HepG2 (cell line): ENCODE data around the gene GPR148. TPM values are rescaled to one million over a fixed set of nuclear protein-coding genes. Genes with fewer than 3 reads are reported as not detected.

Source experiments
- ATAC-seq: fragments of 200-7000 bp; cut with Tn5 transposase; 3 replicates; pipeline ENCODE4 v1.9.1; 2020; ENCODE audit warnings: mild to moderate bottlenecking, moderate library complexity
- BruUV-seq: library from RNA; stranded (reverse); fragments of 400-500 nt; replicated peaks from 2 replicates; lab custom pipeline; 2021; lab: Mats Ljungman, UMichigan
- CTCF ChIA-PET: fragments of 300-600 bp; formaldehyde crosslinking; extraction: SDS; loops from one replicate; lab custom pipeline; 2021; ENCODE audit warnings: low total read pairs, inconsistent platforms, low intra/inter-chr PET ratio; lab: Yijun Ruan, JAX
- POLR2A ChIA-PET: fragments of 350-600 bp; sonication (Branson Sonifier 250); formaldehyde crosslinking; loops from one replicate; lab custom pipeline; 2020; ENCODE audit warnings: antibody characterized with exemption, inconsistent platforms; lab: Yijun Ruan, JAX
- DNase-seq: peaks from one replicate; pipeline ENCODE4 v3.0.0-alpha.2; 2015; ENCODE audit warnings: low spot score
- FAIRE-seq: peaks from 3 replicates; lab custom pipeline; 2011; peaks lifted over from hg19 to GRCh38; lab: Jason Lieb, UNC
- H2AFZ ChIP-seq: one replicate; pipeline ENCODE4 v1.6.1; 2011; ENCODE audit warnings: low read length, inconsistent platforms
- H3K27ac ChIP-seq: fragments of 300-600 bp; 3 replicates; pipeline ENCODE4 v1.8.0; 2011; ENCODE audit warnings: mixed run types, mild to moderate bottlenecking, mixed read lengths, low read length, inconsistent platforms; ENCODE audit not compliant: insufficient read depth; ENCODE audit errors: extremely low read length
- H3K27me3 ChIP-seq, 2 experiments: fragments of 200-600 bp in 1 of 2; 2 replicates in 1 of 2; 3 replicates in 1 of 2; pipeline versions ENCODE4 v1.6.0 to v1.8.0; 2011; ENCODE audit warnings: low read length in 2 of 2, mild to moderate bottlenecking in 2 of 2, moderate library complexity in 2 of 2, inconsistent platforms in 1 of 2; ENCODE audit not compliant: insufficient read depth in 2 of 2, control insufficient read depth in 1 of 2
- H3K36me3 ChIP-seq, 2 experiments: fragments of 200-600 bp in 1 of 2; replicated peaks in 1 of 2; 2 replicates in 1 of 2; 3 replicates in 1 of 2; pipeline versions ENCODE4 v1.5.1 to v1.8.0; 2011; ENCODE audit warnings: low read length in 2 of 2, inconsistent platforms in 1 of 2; ENCODE audit not compliant: insufficient read depth in 2 of 2, control insufficient read depth in 1 of 2
- H3K4me1 ChIP-seq: 2 replicates; pipeline ENCODE4 v1.5.1; 2012; ENCODE audit warnings: low read length, inconsistent platforms; ENCODE audit not compliant: insufficient read depth
- H3K4me2 ChIP-seq: 2 replicates; pipeline ENCODE4 v1.6.0; 2011; ENCODE audit warnings: low read depth, low read length, inconsistent platforms
- H3K4me3 ChIP-seq, 3 experiments: fragments of 200-600 bp in 1 of 3; sonication (generic), shearing (Covaris generic) in 1 of 3; replicated peaks in 1 of 3; 2 replicates each; pipeline ENCODE4 v1.5.1; 2011 to 2016; ENCODE audit warnings: low read length in 3 of 3, inconsistent platforms in 2 of 3, low read depth in 2 of 3, mild to moderate bottlenecking in 2 of 3, control low read depth in 1 of 3, mixed read lengths in 1 of 3; ENCODE audit not compliant: insufficient read depth in 1 of 3
- H3K79me2 ChIP-seq: one replicate; pipeline ENCODE4 v1.6.1; 2011; ENCODE audit warnings: low read length, inconsistent platforms; ENCODE audit not compliant: insufficient read depth
- H3K9ac ChIP-seq: 2 replicates; pipeline ENCODE4 v1.6.0; 2011; ENCODE audit warnings: mild to moderate bottlenecking, low read depth, low read length, inconsistent platforms; ENCODE audit not compliant: insufficient read depth
- H3K9me3 ChIP-seq: 2 replicates; pipeline ENCODE4 v1.5.1; 2012; ENCODE audit warnings: mild to moderate bottlenecking, low read length
- H4K20me1 ChIP-seq: 2 replicates; pipeline ENCODE4 v1.6.0; 2011; ENCODE audit warnings: inconsistent platforms, mild to moderate bottlenecking, low read length, moderate library complexity; ENCODE audit not compliant: insufficient read depth
- EED ChIP-seq: sonication (generic); formaldehyde crosslinking; IDR thresholded peaks from 2 replicates; pipeline ENCODE4 v1.5.0; 2020; ENCODE audit warnings: mild to moderate bottlenecking, missing genetic modification reagents
- MLX ChIP-seq: IDR thresholded peaks from 2 replicates; pipeline ENCODE4 v1.6.1; 2016
- RBAK ChIP-seq: sonication (generic); formaldehyde crosslinking; IDR thresholded peaks from 2 replicates; pipeline ENCODE4 v1.5.1; 2020; ENCODE audit warnings: mild to moderate bottlenecking, missing genetic modification reagents
- SRSF4 ChIP-seq: fragments of 200-400 bp; formaldehyde crosslinking; IDR thresholded peaks from one replicate; pipeline ENCODE4 v1.6.1; 2018; ENCODE audit warnings: mild to moderate bottlenecking, low read depth, low read length, moderate library complexity; ENCODE audit not compliant: poor library complexity, severe bottlenecking
- THYN1 ChIP-seq: sonication (generic); formaldehyde crosslinking; IDR thresholded peaks from 2 replicates; pipeline ENCODE4 v1.8.1; 2023; ENCODE audit warnings: low read depth, mild to moderate bottlenecking, moderate library complexity, missing genetic modification reagents, borderline replicate concordance
- TMF1 ChIP-seq: sonication (generic); formaldehyde crosslinking; IDR thresholded peaks from 2 replicates; pipeline ENCODE4 v1.8.1; 2022; ENCODE audit warnings: low read depth, missing genetic modification reagents
- ZHX2 ChIP-seq, 2 experiments: sonication (generic) in 1 of 2; formaldehyde crosslinking in 1 of 2; IDR thresholded peaks; 2 replicates each; pipeline versions ENCODE4 v1.6.1 to v1.9.0; 2014 to 2022; ENCODE audit warnings: antibody characterized with exemption in 1 of 2, borderline replicate concordance in 1 of 2, inconsistent platforms in 1 of 2, low read depth in 1 of 2, missing genetic modification reagents in 1 of 2
- ZNF564 ChIP-seq: sonication (generic); formaldehyde crosslinking; IDR thresholded peaks from 2 replicates; pipeline ENCODE4 v1.8.1; 2023; ENCODE audit warnings: mild to moderate bottlenecking, missing genetic modification reagents
- WGBS: methylation state at CpG from one replicate; pipeline ENCODE4 v1.1.6; 2017; ENCODE audit warnings: low lambda C conversion rate; 5-methylcytosine and 5-hydroxymethylcytosine counted together
- in situ Hi-C: cut with HindIII; loops from 2 replicates; pipeline ENCODE4 v1.10.0; 2017; ENCODE audit warnings: low pct_unique_long_range_greater_than_20kb; ENCODE audit not compliant: extremely low pct_ligation_motif_present
- intact Hi-C: fragments of 100-400 bp; cut with micrococcal nuclease; formaldehyde crosslinking; loops from one replicate; pipeline ENCODE4 v1.10.0; 2022; ENCODE audit not compliant: unreplicated experiment
- polyA plus RNA-seq, 8 experiments: library from polyadenylated mRNA; depleted of rRNA in 3 of 8; stranded (reverse) in 7 of 8; unstranded in 1 of 8; fragments of >200 nt; fragmentation: Illumina TruSeq in 4 of 8; extraction: Trizol in 4 of 8; gene quantifications; 2 replicates each; pipeline versions ENCODE4 v1.2.1 to v1.2.3, GENCODE V29; 2011 to 2016; ENCODE audit warnings: low read depth in 4 of 8, missing spikeins in 1 of 8, mixed read lengths in 1 of 8; ENCODE audit not compliant: insufficient read depth in 1 of 8
- total RNA-seq, 5 experiments: library from RNA; depleted of rRNA; stranded (reverse); fragments of >200 nt; fragmentation: Illumina TruSeq; extraction: Trizol; gene quantifications; 2 replicates each; pipeline ENCODE4 v1.2.3, GENCODE V29; 2016; ENCODE audit warnings: low read depth in 1 of 5
- TF ChIP-seq, protein P1 (sequence below): sonication (generic); formaldehyde crosslinking; IDR thresholded peaks from 2 replicates; pipeline ENCODE4 v1.4.0; 2020; ENCODE audit warnings: missing genetic modification reagents

The GPR148 gene
- total and polyA plus RNA-seq, 2 of the 13 experiments (the other 11 are each of a cell fraction or from before 2014, with no cell fraction given), result not detected

GRCh38 chr2:130735200-130735599 is 6.3 kb downstream of the GPR148 start:
- no peaks in the 10 kb centered on the region for H3K79me2 ChIP-seq
- in situ Hi-C loops, result no loop called here
- no peak for DNase-seq
- no peak overlapping the region for H3K4me3 ChIP-seq
- H4K20me1 ChIP-seq, result no peaks in the 10 kb centered on the region
- no peak overlapping the region for H3K27ac ChIP-seq
- FAIRE-seq, result no peak
- H3K4me2 ChIP-seq, result no peak overlapping the region
- H3K4me1 ChIP-seq, result no peaks in the 10 kb centered on the region
- no peak for ATAC-seq
- H3K9ac ChIP-seq, result no peak overlapping the region
- TF ChIP-seq SRSF4, result no peak
- no peak for TF ChIP-seq EED
- TF ChIP-seq MLX (CRISPR knock-in tag), result no peak
- TF ChIP-seq, all 625 proteins: peak for 0
- Histone ChIP-seq H3K27me3 (peaks cover 0 to 12% of the 10 kb centered on the region in 2 experiments; a peak in 2 of 5 replicates), H3K36me3 (no peaks in the 10 kb centered on the region), H3K9me3 (no peaks in the 10 kb centered on the region), H2AFZ (no peak overlapping the region)
- intact Hi-C loops, result no loop called here
- POLR2A ChIA-PET, result no interaction called here
- BruUV-seq, result no TSS peak
- 44% methylated on average over 3 of the region's 3 CpGs for WGBS
- CTCF ChIA-PET, result no interaction called here

DNA sequence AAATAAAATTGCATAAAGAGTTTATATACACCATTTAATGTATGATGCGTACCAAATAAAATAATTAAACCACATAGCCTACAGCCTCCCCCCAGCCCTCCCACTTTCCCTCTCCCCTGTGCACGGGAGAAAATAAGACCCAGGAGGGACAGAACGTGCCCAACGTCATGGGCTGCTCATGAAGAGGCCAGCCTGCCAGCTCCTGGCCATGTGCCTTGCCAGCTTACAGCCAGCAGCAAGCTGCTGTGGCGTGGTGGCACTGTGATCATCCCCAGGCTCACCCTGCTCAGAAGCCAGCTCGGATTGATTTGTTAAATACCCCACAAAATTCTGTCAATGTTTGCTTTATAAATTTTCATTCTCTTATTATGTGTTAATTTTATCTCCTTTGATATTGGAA is 7.6 kb downstream of the GPR148 start:
- no peak overlapping the region for H2AFZ ChIP-seq
- H3K4me1 ChIP-seq, result no peaks in the 10 kb centered on the region
- 31% methylated on average over 6 of the region's 6 CpGs for WGBS
- H4K20me1 ChIP-seq, result no peaks in the 10 kb centered on the region
- BruUV-seq, result no TSS peak
- H3K79me2 ChIP-seq, result no peaks in the 10 kb centered on the region
- ATAC-seq, result no peak
- peaks cover 0 to 2% of the 10 kb centered on the region in 2 experiments; a peak in 1 of 5 replicates for H3K27me3 ChIP-seq
- ChIA-PET POLR2A (no interaction called here), CTCF (no interaction called here)
- H3K9ac ChIP-seq, result no peak overlapping the region
- in situ Hi-C loops (no loop called here), intact Hi-C loops (no loop called here)
- no peaks in the 10 kb centered on the region for H3K36me3 ChIP-seq
- H3K27ac ChIP-seq, result no peak overlapping the region
- H3K9me3 ChIP-seq, result no peaks in the 10 kb centered on the region
- no peak for DNase-seq
- no peak for FAIRE-seq
- no peak overlapping the region for H3K4me3 ChIP-seq
- H3K4me2 ChIP-seq, result no peak overlapping the region
- TF ChIP-seq ZNF564 (CRISPR knock-in tag) (no peak), TMF1 (CRISPR knock-in tag) (no peak), RBAK (CRISPR knock-in tag) (no peak), ZHX2 (IDR thresholded peaks at IDR 0.05; ENCODE audit: low read depth) (no peak), ZHX2 (CRISPR knock-in tag; IDR thresholded peaks at IDR 0.05; ENCODE audit: borderline replicate concordance) (no peak), THYN1 (no peak)
- TF ChIP-seq, protein P1, sequence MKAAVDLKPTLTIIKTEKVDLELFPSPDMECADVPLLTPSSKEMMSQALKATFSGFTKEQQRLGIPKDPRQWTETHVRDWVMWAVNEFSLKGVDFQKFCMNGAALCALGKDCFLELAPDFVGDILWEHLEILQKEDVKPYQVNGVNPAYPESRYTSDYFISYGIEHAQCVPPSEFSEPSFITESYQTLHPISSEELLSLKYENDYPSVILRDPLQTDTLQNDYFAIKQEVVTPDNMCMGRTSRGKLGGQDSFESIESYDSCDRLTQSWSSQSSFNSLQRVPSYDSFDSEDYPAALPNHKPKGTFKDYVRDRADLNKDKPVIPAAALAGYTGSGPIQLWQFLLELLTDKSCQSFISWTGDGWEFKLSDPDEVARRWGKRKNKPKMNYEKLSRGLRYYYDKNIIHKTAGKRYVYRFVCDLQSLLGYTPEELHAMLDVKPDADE (CRISPR knock-in tag), result no peak
